CD1c-positive myeloid dendritic cell (primary cell): ENCODE results near the gene ECM2.
"Not testable (repeated sequence)": the region's sequence is repeated elsewhere in the genome, so short reads cannot be mapped to it uniquely, and the experiment has no call there.

Source experiments
- DNase-seq: peaks from one replicate; pipeline ENCODE4 v3.0.0-alpha.2; 2016; ENCODE audit errors: extremely low spot score

ECM2 gene

GRCh38 chr9:92535940-92536850 lies at the start of gene ECM2:
Gene ECM2 (minus strand): TSS chr9:92535990. CDS start chr9:92522866, 13,124 bp downstream.
- DNase-seq, result no peak

DNA sequence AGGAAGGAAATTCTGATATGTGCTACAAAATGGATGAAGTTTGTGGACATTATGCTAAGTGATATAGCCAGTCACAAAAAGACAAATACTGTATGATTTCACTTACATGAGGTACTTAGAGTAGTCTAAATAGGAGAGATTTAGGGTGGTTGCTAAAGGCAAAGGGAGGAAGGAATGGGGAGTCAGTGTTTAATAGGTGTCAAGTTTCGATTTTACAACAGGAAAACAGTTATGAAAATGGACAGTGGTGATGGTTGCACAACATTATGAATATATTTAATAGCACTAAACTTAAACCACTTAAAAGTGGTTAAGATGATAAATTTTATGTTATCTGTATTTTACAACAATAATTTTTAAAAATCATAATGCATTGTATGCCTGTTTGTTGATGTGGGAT lies 40.4 kb upstream of the ECM2 start:
- DNase-seq, result no peak

- not testable (repeated sequence) for DNase-seq
Observed at GRCh38 chr9:92573612-92574011, 37.8 kb upstream of the ECM2 start.

DNA sequence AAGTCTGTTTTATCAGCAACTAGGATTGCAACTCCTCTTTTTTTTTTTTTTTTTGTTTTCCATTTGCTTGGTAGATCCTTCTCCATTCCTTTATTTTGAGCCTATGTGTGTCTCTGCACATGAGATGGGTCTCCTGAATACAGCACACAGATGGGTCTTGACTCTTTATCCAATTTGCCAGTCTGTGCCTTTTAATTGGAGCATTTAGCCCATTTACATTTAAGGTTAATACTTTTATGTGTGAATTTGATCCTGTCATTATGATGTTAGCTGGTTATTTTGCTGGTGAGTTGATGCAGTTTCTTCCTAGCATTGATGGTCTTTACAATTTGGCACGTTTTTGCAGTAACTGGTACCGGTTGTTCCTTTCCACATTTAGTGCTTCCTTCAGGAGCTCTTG lies 36.1 kb upstream of the ECM2 start:
- not testable (repeated sequence) for DNase-seq

GRCh38 chr9:92564982-92565381 lies 29.2 kb upstream of the ECM2 start:
- no peak for DNase-seq

DNA sequence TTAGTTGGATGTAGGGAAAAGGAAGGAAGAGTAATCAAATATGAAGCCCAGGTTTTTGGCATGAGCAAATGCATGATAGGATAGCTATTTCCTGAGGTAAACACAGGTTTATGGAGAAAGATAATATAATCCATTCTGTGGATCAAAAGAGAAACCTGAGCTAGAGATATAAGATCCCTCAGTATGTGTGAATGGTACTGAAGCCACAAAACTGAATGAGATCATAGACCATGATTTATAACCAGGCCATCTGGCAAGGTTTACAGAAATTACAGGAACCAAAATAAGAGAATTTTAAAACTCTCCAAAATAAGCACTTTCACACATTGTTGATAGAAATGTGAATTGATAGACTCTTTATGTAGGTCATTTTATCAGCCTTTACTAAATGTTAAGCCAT lies 28.7 kb upstream of the ECM2 start:
- no peak for DNase-seq

GRCh38 chr9:92563116-92564100 lies 27.6 kb upstream of the ECM2 start:
- DNase-seq, result no peak

DNA sequence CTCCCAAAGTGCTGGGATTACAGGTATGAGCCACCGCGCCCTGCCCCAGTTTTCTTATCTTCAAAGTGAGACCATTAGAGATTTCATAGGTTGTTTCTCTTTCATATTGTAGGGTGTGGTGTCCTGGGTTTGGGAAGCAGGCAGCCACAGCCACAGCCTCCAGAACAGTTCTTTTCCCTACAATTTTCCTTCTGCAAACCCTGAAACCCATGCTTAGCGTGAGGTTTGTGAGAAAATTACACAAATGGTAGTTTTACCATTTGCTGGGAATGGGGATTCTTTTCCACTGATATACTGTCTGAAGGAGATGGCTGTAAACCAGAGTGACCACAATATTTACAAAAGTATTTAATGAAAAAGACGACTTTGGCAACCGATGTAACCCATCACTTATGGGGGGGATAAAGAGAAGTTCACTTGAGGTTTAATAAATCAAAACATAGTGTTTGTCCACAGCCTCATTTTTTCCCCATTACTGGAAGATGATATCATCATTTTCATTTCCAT lies 26.7 kb upstream of the ECM2 start:
- DNase-seq, result no peak

- DNase-seq, result no peak
Observed at GRCh38 chr9:92561374-92562330, 25.9 kb upstream of the ECM2 start.

GRCh38 chr9:92558612-92559374 lies 23.0 kb upstream of the ECM2 start:
- DNase-seq, result no peak

DNA sequence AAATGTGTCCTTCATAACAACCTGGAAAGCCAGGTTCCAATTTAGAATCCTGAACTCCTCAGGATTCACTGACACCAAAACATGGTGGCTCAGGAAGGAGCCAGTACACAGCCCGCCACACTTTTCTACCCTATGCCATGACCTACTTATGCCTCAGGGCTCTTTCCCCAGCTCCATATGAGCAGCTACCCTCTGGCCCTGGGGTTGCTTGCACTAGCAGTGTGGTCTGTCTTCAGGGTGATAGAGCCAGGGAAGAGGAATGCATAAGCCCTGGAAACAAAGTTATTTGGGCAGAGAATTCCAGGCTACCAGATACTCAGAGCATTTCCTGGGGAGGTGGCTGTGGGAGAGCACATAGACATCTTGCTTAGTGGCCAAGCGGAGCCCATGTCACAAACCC lies 15.0 kb upstream of the ECM2 start:
- no peak for DNase-seq

GRCh38 chr9:92547356-92547755 lies 11.6 kb upstream of the ECM2 start:
- DNase-seq, result no peak

DNA sequence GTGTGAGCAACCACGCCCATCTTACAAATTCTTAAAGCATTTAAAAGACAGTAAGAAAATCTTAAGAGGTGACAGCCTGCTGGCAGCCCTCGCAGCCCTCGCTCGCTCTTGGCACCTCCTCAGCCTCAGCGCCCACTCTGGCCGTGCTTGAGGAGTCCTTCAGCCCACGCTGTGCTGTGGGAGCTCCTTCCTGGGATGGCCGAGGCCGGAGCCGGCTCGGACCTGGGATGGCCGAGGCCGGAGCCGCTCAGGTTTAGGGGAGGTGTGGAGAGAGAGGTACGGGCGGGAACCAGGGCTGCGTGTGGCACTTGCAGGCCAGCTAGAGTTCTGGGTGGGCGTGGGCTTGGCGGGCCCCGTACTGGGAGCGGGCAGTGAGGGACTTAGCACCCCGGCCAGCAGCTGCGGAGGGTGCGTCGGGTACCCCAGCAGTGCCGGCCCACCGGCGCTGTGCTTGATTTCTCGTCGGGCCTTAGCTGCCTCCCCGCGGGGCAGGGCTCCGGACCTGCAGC lies 9.3 kb upstream of the ECM2 start:
- DNase-seq, result no peak

DNA sequence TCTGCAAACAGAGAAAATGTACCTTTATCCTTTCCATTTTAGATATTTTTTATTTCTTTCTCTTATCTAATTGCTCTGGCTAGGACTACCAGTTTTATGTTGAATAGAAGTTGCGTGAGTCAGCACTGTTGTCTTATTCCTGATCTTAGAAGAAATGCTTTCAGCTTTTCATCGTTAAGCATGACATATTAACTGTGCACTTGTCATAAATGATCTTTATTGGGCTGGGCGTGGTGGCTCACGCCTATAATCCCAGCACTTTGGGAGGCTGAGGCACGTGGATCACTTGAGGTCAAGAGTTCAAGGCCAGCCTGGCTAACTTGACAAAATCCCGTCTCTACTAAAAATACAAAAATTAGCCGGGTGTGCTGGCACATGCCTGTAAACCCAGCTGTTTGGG lies 8.2 kb upstream of the ECM2 start:
- DNase-seq, result no peak

- DNase-seq, result no peak
Observed at GRCh38 chr9:92538541-92538940, 2.8 kb upstream of the ECM2 start.

- DNase-seq, result no peak
Observed at GRCh38 chr9:92534674-92535073, 1.1 kb downstream of the ECM2 start.

GRCh38 chr9:92534204-92534603 lies 1.6 kb downstream of the ECM2 start:
- DNase-seq, result no peak

GRCh38 chr9:92530893-92531292 lies 4.9 kb downstream of the ECM2 start:
- no peak for DNase-seq

DNA sequence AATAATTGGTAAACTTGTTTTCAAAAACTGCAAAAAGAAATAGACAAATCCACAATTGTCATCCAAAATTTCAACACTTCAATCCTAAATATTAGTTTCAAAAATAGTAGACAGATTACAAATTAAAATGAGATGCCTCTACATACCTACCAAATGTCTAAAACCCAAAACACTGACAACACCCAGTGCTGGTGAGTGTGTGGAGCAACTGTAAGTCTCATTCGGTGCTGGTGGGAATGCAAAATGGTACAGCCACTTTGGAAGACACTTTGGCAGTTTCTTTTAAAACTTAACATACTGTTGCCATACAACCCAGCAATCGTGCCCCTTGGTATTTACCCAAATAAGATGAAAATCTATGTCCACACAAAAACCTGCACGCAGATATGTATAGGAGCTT lies 6.7 kb downstream of the ECM2 start:
- no peak for DNase-seq

GRCh38 chr9:92528522-92528849 lies 7.3 kb downstream of the ECM2 start:
- DNase-seq, result no peak
